ENCODE data around the gene ITPR2.

DNA sequence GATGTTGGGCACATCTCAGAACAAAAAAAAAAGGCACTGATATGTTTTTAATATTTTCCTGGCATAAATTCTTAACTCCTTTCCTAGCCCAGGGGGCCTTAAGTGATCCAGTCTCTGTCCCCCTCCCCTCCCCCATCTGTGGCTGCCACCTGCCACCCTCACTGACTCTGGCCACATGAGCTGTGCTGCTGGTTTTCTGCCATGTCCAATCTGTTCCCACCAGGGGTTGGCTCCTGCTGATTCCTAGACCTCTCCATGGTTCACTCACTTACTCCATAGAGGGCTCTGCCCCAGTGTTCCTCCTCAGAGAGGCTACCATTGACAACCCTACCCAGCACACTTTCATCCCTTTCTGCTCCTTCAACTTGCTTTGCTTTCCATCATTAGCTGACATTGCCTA lies 474.3 kb downstream of the ITPR2 start:
- no peak for TF ChIP-seq EZH2phosphoT487 (IDR thresholded peaks at IDR 0.05; ENCODE audit: borderline replicate concordance, low read depth, low read length)
- TF ChIP-seq, protein P1, sequence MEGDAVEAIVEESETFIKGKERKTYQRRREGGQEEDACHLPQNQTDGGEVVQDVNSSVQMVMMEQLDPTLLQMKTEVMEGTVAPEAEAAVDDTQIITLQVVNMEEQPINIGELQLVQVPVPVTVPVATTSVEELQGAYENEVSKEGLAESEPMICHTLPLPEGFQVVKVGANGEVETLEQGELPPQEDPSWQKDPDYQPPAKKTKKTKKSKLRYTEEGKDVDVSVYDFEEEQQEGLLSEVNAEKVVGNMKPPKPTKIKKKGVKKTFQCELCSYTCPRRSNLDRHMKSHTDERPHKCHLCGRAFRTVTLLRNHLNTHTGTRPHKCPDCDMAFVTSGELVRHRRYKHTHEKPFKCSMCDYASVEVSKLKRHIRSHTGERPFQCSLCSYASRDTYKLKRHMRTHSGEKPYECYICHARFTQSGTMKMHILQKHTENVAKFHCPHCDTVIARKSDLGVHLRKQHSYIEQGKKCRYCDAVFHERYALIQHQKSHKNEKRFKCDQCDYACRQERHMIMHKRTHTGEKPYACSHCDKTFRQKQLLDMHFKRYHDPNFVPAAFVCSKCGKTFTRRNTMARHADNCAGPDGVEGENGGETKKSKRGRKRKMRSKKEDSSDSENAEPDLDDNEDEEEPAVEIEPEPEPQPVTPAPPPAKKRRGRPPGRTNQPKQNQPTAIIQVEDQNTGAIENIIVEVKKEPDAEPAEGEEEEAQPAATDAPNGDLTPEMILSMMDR (conservative IDR thresholded peaks at IDR 0.05; ENCODE audit: low read length): no peak
